A673 (cell line): ENCODE measurements around the gene IFNA1. TPM values are rescaled to one million over a fixed set of nuclear protein-coding genes. Genes with fewer than 3 reads are reported as not detected.
A peak's percentile ranks its signal among the peaks of the same experiment; 100 is the strongest.

Experiments
- BruUV-seq: library from RNA; stranded (reverse); fragments of 400-500 nt; replicated peaks from 2 replicates; lab custom pipeline; 2021; lab: Mats Ljungman, UMichigan
- CTCF ChIA-PET: fragments of 300-600 bp; sonication (Branson Sonifier 250); formaldehyde crosslinking; loops from one replicate; lab custom pipeline; 2022; ENCODE audit warnings: antibody characterized with exemption; lab: Charles Lee
- POLR2A ChIA-PET: fragments of 300-600 bp; sonication (Branson Sonifier 250); formaldehyde crosslinking; loops from one replicate; lab custom pipeline; 2022; ENCODE audit warnings: antibody characterized with exemption; ENCODE audit not compliant: low non-redundant PET; lab: Charles Lee
- DNase-seq: peaks from one replicate; pipeline ENCODE4 v3.0.0-alpha.2; 2015; ENCODE audit warnings: low spot score
- H3K27ac ChIP-seq: fragments of 200-600 bp; sonication (generic); 2 replicates; pipeline ENCODE4 v1.5.1; 2016; ENCODE audit warnings: mixed run types, low read depth, mild to moderate bottlenecking, mixed read lengths, antibody characterized with exemption, low read length; ENCODE audit not compliant: poor library complexity, severe bottlenecking
- H3K27me3 ChIP-seq: fragments of 200-600 bp; sonication (generic); replicated peaks from 2 replicates; pipeline ENCODE4 v1.6.1; 2017; ENCODE audit warnings: mixed run types, low read depth, mild to moderate bottlenecking, mixed read lengths, antibody characterized with exemption, low read length; ENCODE audit not compliant: insufficient read depth, poor library complexity
- H3K36me3 ChIP-seq: fragments of 200-600 bp; sonication (generic); 2 replicates; pipeline ENCODE4 v1.6.1; 2016; ENCODE audit warnings: mixed run types, mild to moderate bottlenecking, mixed read lengths, antibody characterized with exemption, low read length; ENCODE audit not compliant: insufficient read depth, poor library complexity, severe bottlenecking
- H3K4me1 ChIP-seq: fragments of 200-600 bp; sonication (generic); 2 replicates; pipeline ENCODE4 v1.6.1; 2017; ENCODE audit warnings: mixed run types, mild to moderate bottlenecking, mixed read lengths, antibody characterized with exemption, low read length; ENCODE audit not compliant: insufficient read depth, poor library complexity, severe bottlenecking
- H3K4me3 ChIP-seq: fragments of 200-600 bp; sonication (generic); 2 replicates; pipeline ENCODE4 v1.5.1; 2016; ENCODE audit warnings: low read depth, mixed run types, mild to moderate bottlenecking, mixed read lengths, low read length; ENCODE audit not compliant: poor library complexity, severe bottlenecking
- H3K9me3 ChIP-seq: fragments of 200-600 bp; sonication (generic); 2 replicates; pipeline ENCODE4 v1.6.1; 2016; ENCODE audit warnings: mixed run types, low read depth, mild to moderate bottlenecking, mixed read lengths, antibody characterized with exemption, low read length; ENCODE audit not compliant: poor library complexity, severe bottlenecking
- CTCF ChIP-seq: fragments of 300-800, 200-600 bp; sonication (generic); conservative IDR thresholded peaks from 2 replicates; pipeline ENCODE4 v1.5.1; 2017; ENCODE audit warnings: low read depth, mild to moderate bottlenecking, antibody characterized with exemption, low read length, moderate library complexity, mixed read lengths
- EZH2 ChIP-seq: fragments of 200-600 bp; sonication (generic); IDR thresholded peaks from 2 replicates; pipeline ENCODE4 v1.6.1; 2017; ENCODE audit warnings: borderline replicate concordance, low read depth, mild to moderate bottlenecking, mixed read lengths, antibody characterized with exemption, low read length; ENCODE audit not compliant: poor library complexity, severe bottlenecking
- intact Hi-C: fragments of 100-400 bp; cut with micrococcal nuclease; formaldehyde crosslinking; loops from one replicate; pipeline ENCODE4 v1.10.0; 2022; ENCODE audit not compliant: unreplicated experiment
- total RNA-seq: library from RNA; stranded (reverse); gene quantifications from 2 replicates; pipeline ENCODE4 v1.2.3, GENCODE V29; 2021

The IFNA1 gene
- total RNA-seq, 1 experiment from 2014 or later: not detected

- Histone ChIP-seq H3K27ac (no peak overlapping the region), H3K4me1 (no peaks in the 10 kb centered on the region), H3K27me3 (peaks cover 77% of the 10 kb centered on the region), H3K4me3 (no peak overlapping the region), H3K9me3 (no peaks in the 10 kb centered on the region), H3K36me3 (no peaks in the 10 kb centered on the region)
- POLR2A ChIA-PET: no interaction called here
- TF ChIP-seq EZH2 (no peak), CTCF (no peak)
- intact Hi-C loops: no loop called here
- BruUV-seq: no TSS peak
- CTCF ChIA-PET: no interaction called here
- no peak for DNase-seq
Observed at GRCh38 chr9:21398955-21399489, 41.2 kb upstream of the IFNA1 start.

- Histone ChIP-seq H3K27me3 (peaks cover 78% of the 10 kb centered on the region), H3K9me3 (no peaks in the 10 kb centered on the region), H3K4me1 (no peaks in the 10 kb centered on the region), H3K4me3 (no peak overlapping the region), H3K36me3 (no peaks in the 10 kb centered on the region), H3K27ac (no peak overlapping the region)
- intact Hi-C loops: loop anchor here (5.0 kb wide), 1 partner anchor 78 kb away; no protein-coding TSS in a partner anchor
- DNase-seq: no peak
- POLR2A ChIA-PET: no interaction called here
- CTCF ChIA-PET: no interaction called here
- no peak for TF ChIP-seq EZH2
- no peak for TF ChIP-seq CTCF
- BruUV-seq: no TSS peak
Observed at GRCh38 chr9:21399956-21400355, 40.3 kb upstream of the IFNA1 start.

GRCh38 chr9:21402386-21403251 lies 37.6 kb upstream of the IFNA1 start:
- CTCF ChIA-PET: no interaction called here
- POLR2A ChIA-PET: no interaction called here
- H3K27me3 ChIP-seq: peaks cover 58% of the 10 kb centered on the region
- no peak for DNase-seq
- intact Hi-C loops: loop anchor here (5.0 kb wide), 1 partner anchor 80 kb away; no protein-coding TSS in a partner anchor
- no peaks in the 10 kb centered on the region for H3K36me3 ChIP-seq
- no peaks in the 10 kb centered on the region for H3K4me1 ChIP-seq
- H3K4me3 ChIP-seq: no peak overlapping the region
- H3K9me3 ChIP-seq: no peaks in the 10 kb centered on the region
- BruUV-seq: no TSS peak
- H3K27ac ChIP-seq: no peak overlapping the region
- TF ChIP-seq CTCF: no peak
- peak; percentile 61 for TF ChIP-seq EZH2
